Smooth muscle cell (in vitro differentiated cells): ENCODE measurements around the gene RFXANK. TPM values are rescaled to one million over a fixed set of nuclear protein-coding genes. Genes with fewer than 3 reads are reported as not detected.

ENCODE experiments used
- DNase-seq: peaks from one replicate; lab custom pipeline; 2025; ENCODE audit not compliant: unreplicated experiment; lab: John Stamatoyannopoulos, UW
- H2AFZ ChIP-seq: fragments of 200-600 bp; sonication (generic); 2 replicates; pipeline ENCODE4 v1.6.0; 2016; ENCODE audit warnings: antibody characterized with exemption, low read depth, mild to moderate bottlenecking
- H3F3A ChIP-seq: fragments of 200-600 bp; sonication (generic); 2 replicates; pipeline ENCODE4 v1.6.0; 2017; ENCODE audit warnings: antibody characterized with exemption, low read depth
- H3K27ac ChIP-seq: fragments of 200-600 bp; sonication (generic); 2 replicates; pipeline ENCODE4 v1.5.1; 2016; ENCODE audit warnings: low read depth, mild to moderate bottlenecking
- H3K27me3 ChIP-seq: fragments of 200-600 bp; sonication (generic); 2 replicates; pipeline ENCODE4 v1.6.1; 2016; ENCODE audit warnings: low read depth, mild to moderate bottlenecking
- H3K36me3 ChIP-seq: fragments of 200-600 bp; sonication (generic); 2 replicates; pipeline ENCODE4 v1.5.1; 2016; ENCODE audit warnings: low read depth
- H3K4me1 ChIP-seq: fragments of 200-600 bp; sonication (generic); 2 replicates; pipeline ENCODE4 v1.5.1; 2016; ENCODE audit warnings: low read depth
- H3K4me2 ChIP-seq: fragments of 200-600 bp; sonication (generic); 2 replicates; pipeline ENCODE4 v1.6.0; 2016; ENCODE audit warnings: mild to moderate bottlenecking
- H3K4me3 ChIP-seq: fragments of 200-600 bp; sonication (generic); 2 replicates; pipeline ENCODE4 v1.5.1; 2016; ENCODE audit warnings: mild to moderate bottlenecking
- H3K79me2 ChIP-seq: fragments of 200-600 bp; sonication (generic); 2 replicates; pipeline ENCODE4 v1.6.0; 2016; ENCODE audit warnings: low read depth, mild to moderate bottlenecking
- H3K9ac ChIP-seq: fragments of 200-600 bp; sonication (generic); 2 replicates; pipeline ENCODE4 v1.6.0; 2016; ENCODE audit warnings: low read depth
- H3K9me3 ChIP-seq: fragments of 200-600 bp; sonication (generic); replicated peaks from 2 replicates; pipeline ENCODE4 v1.5.1; 2016; ENCODE audit warnings: low read depth
- H4K20me1 ChIP-seq: fragments of 200-600 bp; sonication (generic); 2 replicates; pipeline ENCODE4 v1.6.0; 2016; ENCODE audit warnings: low read depth
- WGBS: methylation state at CpG from one replicate; pipeline ENCODE4 v1.1.7; 2016; ENCODE audit warnings: low lambda C conversion rate; 5-methylcytosine and 5-hydroxymethylcytosine counted together
- polyA plus RNA-seq: library from polyadenylated mRNA; unstranded; fragments of >200 nt; fragmentation: Nextera tagmentation; extraction: Ambion mirVana; gene quantifications from 2 replicates; pipeline ENCODE4 v1.2.1, GENCODE V29; 2016
- total RNA-seq: library from RNA; depleted of rRNA; stranded (reverse); fragments of >200 nt; gene quantifications from 2 replicates; pipeline ENCODE4 v1.2.3, GENCODE V29; 2014
- TF ChIP-seq, protein P1 (sequence below): fragments of 200-600 bp; sonication (generic); IDR thresholded peaks from 2 replicates; pipeline ENCODE4 v1.5.1; 2017; ENCODE audit warnings: borderline replicate concordance, mild to moderate bottlenecking, antibody characterized with exemption; ENCODE audit not compliant: insufficient read depth, poor library complexity, severe bottlenecking

RFXANK gene
- total and polyA plus RNA-seq, 2 experiments from 2014 or later, result 59.6 to 94.8 TPM

DNA sequence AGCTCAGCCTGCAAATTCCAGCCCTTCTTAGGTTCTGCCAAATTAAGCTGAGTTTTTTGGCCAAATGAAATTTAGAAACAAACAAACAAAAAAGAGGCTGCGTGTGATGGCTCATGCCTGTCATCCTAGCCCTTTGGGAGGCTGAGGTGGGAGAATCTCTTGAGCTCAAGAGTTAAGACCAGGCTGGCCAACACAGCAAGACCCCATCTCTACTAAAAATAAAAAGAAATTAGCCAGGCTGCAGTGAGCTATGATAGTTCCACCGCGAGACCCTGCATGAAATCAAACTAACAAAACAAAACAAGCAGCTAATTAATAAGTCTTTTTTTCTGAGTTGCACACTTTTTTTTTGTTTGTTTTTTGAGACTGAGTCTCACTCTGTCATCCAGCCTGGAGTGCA, 37.6 kb downstream of the RFXANK start:
- Histone ChIP-seq H3K9ac (no peak overlapping the region), H3K79me2 (no peaks in the 10 kb centered on the region), H3K4me1 (no peaks in the 10 kb centered on the region), H4K20me1 (no peaks in the 10 kb centered on the region), H3K9me3 (peaks cover 5% of the 10 kb centered on the region), H2AFZ (no peak overlapping the region), H3K27ac (no peak overlapping the region), H3K4me3 (no peak overlapping the region), H3K27me3 (peaks cover 39% of the 10 kb centered on the region), H3K36me3 (no peaks in the 10 kb centered on the region), H3K4me2 (no peak overlapping the region), H3F3A (no peaks in the 10 kb centered on the region)
- WGBS, result 96% methylated on average over 3 of the region's 3 CpGs
- no peak for DNase-seq
- TF ChIP-seq, protein P1, sequence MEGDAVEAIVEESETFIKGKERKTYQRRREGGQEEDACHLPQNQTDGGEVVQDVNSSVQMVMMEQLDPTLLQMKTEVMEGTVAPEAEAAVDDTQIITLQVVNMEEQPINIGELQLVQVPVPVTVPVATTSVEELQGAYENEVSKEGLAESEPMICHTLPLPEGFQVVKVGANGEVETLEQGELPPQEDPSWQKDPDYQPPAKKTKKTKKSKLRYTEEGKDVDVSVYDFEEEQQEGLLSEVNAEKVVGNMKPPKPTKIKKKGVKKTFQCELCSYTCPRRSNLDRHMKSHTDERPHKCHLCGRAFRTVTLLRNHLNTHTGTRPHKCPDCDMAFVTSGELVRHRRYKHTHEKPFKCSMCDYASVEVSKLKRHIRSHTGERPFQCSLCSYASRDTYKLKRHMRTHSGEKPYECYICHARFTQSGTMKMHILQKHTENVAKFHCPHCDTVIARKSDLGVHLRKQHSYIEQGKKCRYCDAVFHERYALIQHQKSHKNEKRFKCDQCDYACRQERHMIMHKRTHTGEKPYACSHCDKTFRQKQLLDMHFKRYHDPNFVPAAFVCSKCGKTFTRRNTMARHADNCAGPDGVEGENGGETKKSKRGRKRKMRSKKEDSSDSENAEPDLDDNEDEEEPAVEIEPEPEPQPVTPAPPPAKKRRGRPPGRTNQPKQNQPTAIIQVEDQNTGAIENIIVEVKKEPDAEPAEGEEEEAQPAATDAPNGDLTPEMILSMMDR, result no peak

DNA sequence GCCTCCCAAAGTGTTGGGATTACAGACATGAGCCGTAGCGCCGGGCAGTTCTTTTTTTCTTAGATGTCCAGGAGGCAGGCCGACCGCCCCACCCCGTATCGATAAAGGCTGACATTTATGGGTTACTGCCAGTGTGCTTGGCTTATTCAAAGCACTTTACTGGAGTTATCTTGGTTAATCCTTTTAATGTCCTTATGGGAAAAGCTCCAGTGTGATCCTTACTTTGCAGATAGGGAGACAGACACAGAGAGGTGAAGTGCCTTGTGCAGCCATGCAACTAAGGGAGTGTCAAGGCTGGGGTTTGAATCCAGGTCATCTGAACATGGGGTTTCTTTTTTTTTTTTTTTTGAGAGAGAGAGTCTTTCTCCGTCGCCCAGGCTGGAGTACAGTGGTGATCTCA, 38.9 kb downstream of the RFXANK start:
- Histone ChIP-seq H3K79me2 (no peaks in the 10 kb centered on the region), H3K27ac (no peak overlapping the region), H3K9ac (no peak overlapping the region), H4K20me1 (no peaks in the 10 kb centered on the region), H3K4me2 (no peak overlapping the region), H3K27me3 (peaks cover 26% of the 10 kb centered on the region), H3K9me3 (peaks cover 5% of the 10 kb centered on the region), H3K4me1 (no peaks in the 10 kb centered on the region), H3K4me3 (no peak overlapping the region), H3K36me3 (no peaks in the 10 kb centered on the region), H2AFZ (no peak overlapping the region), H3F3A (no peaks in the 10 kb centered on the region)
- 60% methylated on average over 9 of the region's 9 CpGs for WGBS
- TF ChIP-seq, protein P1, result no peak
- no peak for DNase-seq

DNA sequence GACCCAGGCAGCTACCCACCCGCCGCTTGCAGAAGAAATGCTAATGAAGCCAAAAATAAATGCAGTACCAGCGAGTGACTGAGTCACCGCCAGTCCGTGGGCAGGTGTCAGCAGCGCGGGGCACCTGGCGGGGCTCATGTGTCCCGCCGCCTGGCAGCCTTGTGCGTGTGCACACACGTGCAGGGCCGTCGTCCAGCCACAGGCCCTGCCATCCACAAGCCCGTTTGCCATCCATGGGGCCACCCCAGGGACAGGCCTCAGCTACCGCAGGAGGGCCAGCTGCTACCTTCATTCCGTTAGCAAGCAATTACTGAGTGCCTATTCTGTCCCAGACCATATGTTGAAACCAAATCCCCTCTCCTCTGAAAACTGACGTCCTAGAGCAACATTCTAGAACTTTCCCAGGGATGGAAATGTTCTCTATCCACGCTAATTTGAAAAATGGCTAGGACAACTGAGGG, 40.2 kb downstream of the RFXANK start:
- Histone ChIP-seq H3K4me1 (no peaks in the 10 kb centered on the region), H2AFZ (no peak overlapping the region), H3K27me3 (peaks cover 16% of the 10 kb centered on the region), H3K79me2 (no peaks in the 10 kb centered on the region), H3K9ac (no peak overlapping the region), H4K20me1 (no peaks in the 10 kb centered on the region), H3F3A (no peaks in the 10 kb centered on the region), H3K36me3 (no peaks in the 10 kb centered on the region), H3K27ac (no peak overlapping the region), H3K4me3 (no peak overlapping the region), H3K4me2 (no peak overlapping the region), H3K9me3 (peaks cover 5% of the 10 kb centered on the region)
- TF ChIP-seq, protein P1, result no peak
- WGBS, result 81% methylated on average over 19 of the region's 19 CpGs
- no peak for DNase-seq

DNA sequence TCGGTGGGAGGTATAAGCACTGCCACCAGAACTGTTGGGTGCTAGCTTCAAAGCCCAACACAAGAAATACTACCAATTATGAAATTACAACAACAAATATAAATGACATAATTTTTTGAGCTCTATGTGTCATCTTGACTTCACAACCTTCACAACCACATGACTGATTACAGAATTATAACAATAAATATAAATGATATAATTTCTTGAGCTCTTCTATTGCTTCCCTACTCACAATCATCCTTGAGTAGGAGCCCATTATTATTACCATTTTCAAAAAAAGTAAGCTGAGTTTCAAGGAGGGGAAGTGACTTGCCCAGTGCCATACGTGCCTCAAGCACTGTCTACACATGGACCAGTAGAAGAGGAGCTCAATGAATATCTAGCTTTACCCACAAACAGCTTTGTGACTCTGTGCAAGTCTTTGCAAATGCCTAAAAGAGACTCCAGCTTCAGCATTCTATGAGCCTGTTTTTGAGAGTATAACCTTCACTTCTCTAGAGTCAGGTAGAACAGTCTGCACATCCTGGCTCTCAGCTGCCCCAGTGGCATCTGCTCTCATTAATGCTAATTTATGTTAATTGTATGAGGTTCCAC, 42.3 kb downstream of the RFXANK start:
- 89% methylated on average over 2 of the region's 2 CpGs for WGBS
- H3K4me2 ChIP-seq, result no peak overlapping the region

More for the DNA sequence above, 42.3 kb downstream of the RFXANK start:
- no peaks in the 10 kb centered on the region for H3K36me3 ChIP-seq
- H2AFZ ChIP-seq, result no peak overlapping the region
- DNase-seq, result no peak
- no peak overlapping the region for H3K4me3 ChIP-seq
- H3F3A ChIP-seq, result no peaks in the 10 kb centered on the region
- H3K9ac ChIP-seq, result no peak overlapping the region
- H4K20me1 ChIP-seq, result no peaks in the 10 kb centered on the region
- H3K27me3 ChIP-seq, result peaks cover 3% of the 10 kb centered on the region
- H3K79me2 ChIP-seq, result no peaks in the 10 kb centered on the region
- no peak overlapping the region for H3K27ac ChIP-seq
- no peaks in the 10 kb centered on the region for H3K4me1 ChIP-seq
- TF ChIP-seq, protein P1, result no peak
- peaks cover 5% of the 10 kb centered on the region for H3K9me3 ChIP-seq
